HepG2 (cell line): ENCODE results near the gene MTCH1. TPM values are rescaled to one million over a fixed set of nuclear protein-coding genes. Genes with fewer than 3 reads are reported as not detected.
A peak's percentile ranks its signal among the peaks of the same experiment; 100 is the strongest.

Experiments
- DDIT3 ChIP-seq: sonication (generic); formaldehyde crosslinking; IDR thresholded peaks from 2 replicates; pipeline ENCODE4 v1.4.0; 2020; ENCODE audit warnings: mild to moderate bottlenecking, missing genetic modification reagents
- DZIP1 ChIP-seq: sonication (generic); formaldehyde crosslinking; IDR thresholded peaks from 2 replicates; pipeline ENCODE4 v1.5.0; 2020; ENCODE audit warnings: mild to moderate bottlenecking, missing genetic modification reagents
- GZF1 ChIP-seq: sonication (generic); formaldehyde crosslinking; IDR thresholded peaks from 2 replicates; pipeline ENCODE4 v1.5.1; 2020; ENCODE audit warnings: mild to moderate bottlenecking, missing genetic modification reagents
- HIVEP1 ChIP-seq: sonication (generic); formaldehyde crosslinking; IDR thresholded peaks from 2 replicates; pipeline ENCODE4 v1.4.0; 2020; ENCODE audit warnings: mild to moderate bottlenecking, missing genetic modification reagents
- HMGA1 ChIP-seq: sonication (generic); formaldehyde crosslinking; conservative IDR thresholded peaks from 2 replicates; pipeline ENCODE4 v1.4.0; 2020; ENCODE audit warnings: missing genetic modification reagents
- HNRNPK ChIP-seq: fragments of 200-400 bp; formaldehyde crosslinking; IDR thresholded peaks from 2 replicates; pipeline ENCODE4 v1.6.1; 2018; ENCODE audit warnings: low read length, low read depth, moderate library complexity, mild to moderate bottlenecking; ENCODE audit not compliant: poor library complexity, severe bottlenecking
- IKZF4 ChIP-seq: sonication (generic); formaldehyde crosslinking; IDR thresholded peaks from 2 replicates; pipeline ENCODE4 v1.5.1; 2020; ENCODE audit warnings: borderline replicate concordance, mild to moderate bottlenecking, low read depth, missing genetic modification reagents; ENCODE audit errors: not compliant biosample characterization
- MAFF ChIP-seq: IDR thresholded peaks from 2 replicates; pipeline ENCODE4 v1.6.1; 2011; ENCODE audit warnings: low read depth, low read length, improper control_type of control experiment
- MXI1 ChIP-seq: IDR thresholded peaks from 3 replicates; pipeline ENCODE4 v1.6.1; 2012; ENCODE audit warnings: low read depth, low read length, inconsistent platforms, borderline replicate concordance
- NFKBIZ ChIP-seq: IDR thresholded peaks from 2 replicates; pipeline ENCODE4 v1.6.1; 2018; ENCODE audit warnings: missing genetic modification reagents, missing compliant biosample characterization
- NONO ChIP-seq, 2 experiments: fragments of 450-650 bp in 1 of 2; sonication (generic) in 1 of 2; formaldehyde crosslinking in 1 of 2; IDR thresholded peaks in 1 of 2; conservative IDR thresholded peaks in 1 of 2; 2 replicates each; pipeline versions ENCODE4 v1.6.1 to v1.8.0; 2017 to 2022; ENCODE audit warnings: mild to moderate bottlenecking in 1 of 2, missing genetic modification reagents in 1 of 2, moderate library complexity in 1 of 2
- PHF21A ChIP-seq: sonication (generic); formaldehyde crosslinking; IDR thresholded peaks from 2 replicates; pipeline ENCODE4 v1.5.0; 2020; ENCODE audit warnings: mild to moderate bottlenecking, missing genetic modification reagents
- POLR2AphosphoS5 ChIP-seq: IDR thresholded peaks from 2 replicates; pipeline ENCODE4 v1.6.1; 2012; ENCODE audit warnings: low read depth, low read length
- SAFB2 ChIP-seq: sonication (generic); formaldehyde crosslinking; IDR thresholded peaks from 2 replicates; pipeline ENCODE4 v1.5.1; 2020; ENCODE audit warnings: missing genetic modification reagents, low read depth, mild to moderate bottlenecking, borderline replicate concordance
- SAP130 ChIP-seq: IDR thresholded peaks from 2 replicates; pipeline ENCODE4 v1.6.1; 2016; ENCODE audit warnings: low read depth
- SRF ChIP-seq: IDR thresholded peaks from 2 replicates; pipeline ENCODE4 v1.6.1; 2011; ENCODE audit warnings: mild to moderate bottlenecking, low read depth, low read length, moderate library complexity
- TOE1 ChIP-seq: sonication (generic); formaldehyde crosslinking; IDR thresholded peaks from 2 replicates; pipeline ENCODE4 v1.4.0; 2020; ENCODE audit warnings: mild to moderate bottlenecking, missing genetic modification reagents
- ZBTB26 ChIP-seq: IDR thresholded peaks from 2 replicates; pipeline ENCODE4 v1.6.1; 2016; ENCODE audit warnings: missing compliant biosample characterization, missing genetic modification reagents, borderline replicate concordance
- ZGPAT ChIP-seq: IDR thresholded peaks from 2 replicates; pipeline ENCODE4 v1.6.1; 2016; ENCODE audit warnings: mild to moderate bottlenecking
- ZNF34 ChIP-seq: sonication (generic); formaldehyde crosslinking; IDR thresholded peaks from 2 replicates; pipeline ENCODE4 v1.4.0; 2020; ENCODE audit warnings: mild to moderate bottlenecking, missing genetic modification reagents, borderline replicate concordance
- ZNF550 ChIP-seq: sonication (generic); formaldehyde crosslinking; IDR thresholded peaks from 2 replicates; pipeline ENCODE4 v1.4.0; 2020; ENCODE audit warnings: mild to moderate bottlenecking, missing genetic modification reagents, borderline replicate concordance
- ZNF563 ChIP-seq: sonication (generic); formaldehyde crosslinking; IDR thresholded peaks from 2 replicates; pipeline ENCODE4 v1.8.0; 2022; ENCODE audit warnings: mild to moderate bottlenecking, moderate library complexity, missing genetic modification reagents
- ZNF569 ChIP-seq: sonication (generic); formaldehyde crosslinking; IDR thresholded peaks from 2 replicates; pipeline ENCODE4 v1.5.0; 2020; ENCODE audit warnings: mild to moderate bottlenecking, missing genetic modification reagents, moderate library complexity, borderline replicate concordance
- ZNF652 ChIP-seq: IDR thresholded peaks from 2 replicates; pipeline ENCODE4 v1.6.1; 2016; ENCODE audit warnings: low read depth, borderline replicate concordance
- polyA plus RNA-seq, 8 experiments: library from polyadenylated mRNA; depleted of rRNA in 3 of 8; stranded (reverse) in 7 of 8; unstranded in 1 of 8; fragments of >200 nt; fragmentation: Illumina TruSeq in 4 of 8; extraction: Trizol in 4 of 8; gene quantifications; 2 replicates each; pipeline versions ENCODE4 v1.2.1 to v1.2.3, GENCODE V29; 2011 to 2016; ENCODE audit warnings: low read depth in 4 of 8, missing spikeins in 1 of 8, mixed read lengths in 1 of 8; ENCODE audit not compliant: insufficient read depth in 1 of 8
- total RNA-seq, 5 experiments: library from RNA; depleted of rRNA; stranded (reverse); fragments of >200 nt; fragmentation: Illumina TruSeq; extraction: Trizol; gene quantifications; 2 replicates each; pipeline ENCODE4 v1.2.3, GENCODE V29; 2016; ENCODE audit warnings: low read depth in 1 of 5

Gene MTCH1
- total and polyA plus RNA-seq, 2 of the 13 experiments (the other 11 are each of a cell fraction or from before 2014, with no cell fraction given), result 86.2 to 144 TPM

- TF ChIP-seq HNRNPK (peak; percentile 61), NONO (IDR thresholded peaks at IDR 0.05) (no peak), NONO (CRISPR knock-in tag; conservative IDR thresholded peaks at IDR 0.05) (peak; percentile 93), DZIP1 (CRISPR knock-in tag) (no peak), HMGA1 (CRISPR knock-in tag) (no peak), ZNF569 (CRISPR knock-in tag) (no peak), PHF21A (CRISPR knock-in tag) (no peak; the same call in 1 of the 2 replicates), SAP130 (peak; percentile 99), ZGPAT (CRISPR knock-in tag) (peak; percentile 95), GZF1 (peak; percentile 60; the same call in 1 of the 2 replicates), MAFF (no peak), ZBTB26 (CRISPR knock-in tag) (no peak), MXI1 (peak; percentile 97; the same call in 2 of the 3 replicates), ZNF652 (0 out of 2 replicates have a peak, but pooled peaks have one; percentile 17), ZNF550 (no peak), DDIT3 (no peak), SRF (peak; percentile 78; the same call in 1 of the 2 replicates), NFKBIZ (CRISPR knock-in tag) (0 out of 2 replicates have a peak, but pooled peaks have one; percentile 31), IKZF4 (CRISPR knock-in tag) (peak; percentile 73), SAFB2 (CRISPR knock-in tag) (peak; percentile 72), ZNF34 (CRISPR knock-in tag) (0 out of 2 replicates have a peak, but pooled peaks have one; percentile 33), TOE1 (CRISPR knock-in tag) (no peak), HIVEP1 (CRISPR knock-in tag) (no peak), POLR2AphosphoS5 (peak; percentile 72), ZNF563 (CRISPR knock-in tag) (peak; percentile 87)
These were observed at the start of gene MTCH1 (continued) for GRCh38 chr6:36985808-36986703.
